Activated naive CD4-positive, alpha-beta T cell treated with anti-CD3 and anti-CD28 coated beads for 36 hours (primary cell): Measurements from ENCODE around the gene ST3GAL4. TPM values are rescaled to one million over a fixed set of nuclear protein-coding genes. Genes with fewer than 3 reads are reported as not detected.

Source experiments
- CTCF ChIA-PET: fragments of 350-600 bp; sonication (Branson Sonifier 250); formaldehyde crosslinking; loops from one replicate; lab custom pipeline; 2021; ENCODE audit warnings: antibody characterized with exemption; lab: Charles Lee
- DNase-seq: peaks from one replicate; pipeline ENCODE4 v3.0.0-alpha.2; 2020
- H3K27ac Mint-ChIP-seq: one replicate; pipeline ENCODE4 v1.8.0; 2021; ENCODE audit warnings: mild to moderate bottlenecking, mixed read lengths
- H3K27me3 Mint-ChIP-seq: one replicate; pipeline ENCODE4 v1.8.0; 2021; ENCODE audit warnings: low read depth, mixed read lengths
- H3K36me3 Mint-ChIP-seq: one replicate; pipeline ENCODE4 v1.8.0; 2021; ENCODE audit warnings: low read depth, mixed read lengths
- H3K4me1 Mint-ChIP-seq: one replicate; pipeline ENCODE4 v1.8.0; 2021; ENCODE audit warnings: low read depth, mixed read lengths
- H3K4me3 Mint-ChIP-seq: one replicate; pipeline ENCODE4 v1.8.0; 2021; ENCODE audit warnings: mild to moderate bottlenecking, moderate library complexity, mixed read lengths
- H3K9me3 Mint-ChIP-seq: one replicate; pipeline ENCODE4 v1.8.0; 2021; ENCODE audit warnings: mixed read lengths
- intact Hi-C: fragments of 100-400 bp; cut with micrococcal nuclease; formaldehyde crosslinking; loops from one replicate; pipeline ENCODE4 v1.15.1; 2023
- total RNA-seq, 2 experiments: library from RNA; stranded (reverse); gene quantifications; one replicate each; pipeline ENCODE4 v1.2.3, GENCODE V29; 2021

Gene ST3GAL4
- total RNA-seq, 2 experiments from 2014 or later = 7.6 to 8.0 TPM

- intact Hi-C loops = no loop called here
- Mint-ChIP-seq H3K27ac (no peak overlapping the region), H3K4me1 (no peaks in the 10 kb centered on the region), H3K4me3 (no peak overlapping the region), H3K9me3 (no peaks in the 10 kb centered on the region), H3K27me3 (no peaks in the 10 kb centered on the region), H3K36me3 (peaks cover 3% of the 10 kb centered on the region)
- CTCF ChIA-PET = no interaction called here
- DNase-seq = no peak
Measured at GRCh38 chr11:126410649-126411048, 55.2 kb downstream of the ST3GAL4 start.

- H3K27me3 Mint-ChIP-seq = no peaks in the 10 kb centered on the region
- no peaks in the 10 kb centered on the region for H3K9me3 Mint-ChIP-seq
- H3K4me3 Mint-ChIP-seq = no peak overlapping the region
- no peak overlapping the region for H3K27ac Mint-ChIP-seq
- CTCF ChIA-PET = no interaction called here
- peaks cover 3% of the 10 kb centered on the region for H3K36me3 Mint-ChIP-seq
- no peak for DNase-seq
- H3K4me1 Mint-ChIP-seq = peaks cover 10% of the 10 kb centered on the region
- intact Hi-C loops = no loop called here
Measured at GRCh38 chr11:126411971-126412381, 56.5 kb downstream of the ST3GAL4 start.

- Mint-ChIP-seq H3K9me3 (no peaks in the 10 kb centered on the region), H3K27ac (no peak overlapping the region), H3K36me3 (peaks cover 3% of the 10 kb centered on the region), H3K4me1 (peaks cover 11% of the 10 kb centered on the region), H3K27me3 (no peaks in the 10 kb centered on the region), H3K4me3 (no peak overlapping the region)
- CTCF ChIA-PET = interaction anchor here (0.6 kb wide), 2 partner anchors 11 to 53 kb away, joined by 3 to 5 read pairs; no protein-coding TSS in a partner anchor
- DNase-seq = no peak
- intact Hi-C loops = no loop called here
Measured at GRCh38 chr11:126413426-126413825, 57.9 kb downstream of the ST3GAL4 start.

GRCh38 chr11:126413843-126414405 lies 58.4 kb downstream of the ST3GAL4 start:
- intact Hi-C loops = no loop called here
- Mint-ChIP-seq H3K4me1 (peaks cover 11% of the 10 kb centered on the region), H3K9me3 (no peaks in the 10 kb centered on the region), H3K36me3 (peaks cover 3% of the 10 kb centered on the region), H3K4me3 (no peak overlapping the region), H3K27ac (no peak overlapping the region), H3K27me3 (no peaks in the 10 kb centered on the region)
- CTCF ChIA-PET = no interaction called here
- DNase-seq = no peak

GRCh38 chr11:126414615-126415014 lies 59.1 kb downstream of the ST3GAL4 start:
- Mint-ChIP-seq H3K4me1 (peaks cover 11% of the 10 kb centered on the region), H3K27me3 (no peaks in the 10 kb centered on the region), H3K27ac (no peak overlapping the region), H3K9me3 (no peaks in the 10 kb centered on the region), H3K36me3 (no peaks in the 10 kb centered on the region), H3K4me3 (no peak overlapping the region)
- CTCF ChIA-PET = no interaction called here
- intact Hi-C loops = loop anchor here (5.0 kb wide), 2 partner anchors 57 to 97 kb away; partner anchors contain the start of gene ST3GAL4
- no peak for DNase-seq

GRCh38 chr11:126415128-126415527 lies 59.6 kb downstream of the ST3GAL4 start:
- no peaks in the 10 kb centered on the region for H3K36me3 Mint-ChIP-seq
- H3K27ac Mint-ChIP-seq = no peak overlapping the region
- no peaks in the 10 kb centered on the region for H3K9me3 Mint-ChIP-seq
- intact Hi-C loops = loop anchor here (5.0 kb wide), 2 partner anchors 58 to 98 kb away; partner anchors contain the start of gene ST3GAL4
- DNase-seq = no peak
- no peak overlapping the region for H3K4me3 Mint-ChIP-seq
- H3K4me1 Mint-ChIP-seq = peaks cover 14% of the 10 kb centered on the region
- H3K27me3 Mint-ChIP-seq = no peaks in the 10 kb centered on the region
- CTCF ChIA-PET = interaction anchor here (1.2 kb wide), 1 partner anchor 104 kb away, joined by 3 read pairs; no protein-coding TSS in a partner anchor

- H3K27ac Mint-ChIP-seq = no peak overlapping the region
Measured at GRCh38 chr11:126415669-126416420, 60.4 kb downstream of the ST3GAL4 start.

GRCh38 chr11:126416542-126417090 lies 61.1 kb downstream of the ST3GAL4 start:
- intact Hi-C loops = loop anchor here (1.0 to 5.0 kb wide), 4 partner anchors 59 to 205 kb away; partner anchors contain the start of genes FAM118B, RPUSD4 and ST3GAL4
- no peak overlapping the region for H3K27ac Mint-ChIP-seq

More at GRCh38 chr11:126415669-126416420, 60.4 kb downstream of the ST3GAL4 start:
- Mint-ChIP-seq H3K27me3 (no peaks in the 10 kb centered on the region), H3K4me1 (peaks cover 14% of the 10 kb centered on the region), H3K4me3 (peak overlapping the region; percentile 56), H3K36me3 (no peaks in the 10 kb centered on the region), H3K9me3 (no peaks in the 10 kb centered on the region)
- intact Hi-C loops = loop anchor here (1.0 to 5.0 kb wide), 4 partner anchors 59 to 205 kb away; partner anchors contain the start of genes FAM118B, RPUSD4 and ST3GAL4
- CTCF ChIA-PET = interaction anchor here (0.5 to 1.2 kb wide), 4 partner anchors 25 to 517 kb away, joined by 3 read pairs; no protein-coding TSS in a partner anchor
- no peak for DNase-seq

GRCh38 chr11:126417091-126417862 lies 61.8 kb downstream of the ST3GAL4 start:
- H3K27me3 Mint-ChIP-seq = peaks cover 4% of the 10 kb centered on the region
- no peaks in the 10 kb centered on the region for H3K36me3 Mint-ChIP-seq
- intact Hi-C loops = loop anchor here (5.0 kb wide), 2 partner anchors 60 to 100 kb away; partner anchors contain the start of gene ST3GAL4
- CTCF ChIA-PET = interaction anchor here (0.5 to 1.2 kb wide), 3 partner anchors 24 to 573 kb away, joined by 3 read pairs; no protein-coding TSS in a partner anchor
- H3K9me3 Mint-ChIP-seq = no peaks in the 10 kb centered on the region
- peaks cover 14% of the 10 kb centered on the region for H3K4me1 Mint-ChIP-seq
- peak overlapping the region; percentile 56 for H3K4me3 Mint-ChIP-seq
- no peak for DNase-seq
- H3K27ac Mint-ChIP-seq = no peak overlapping the region

More at GRCh38 chr11:126416542-126417090, 61.1 kb downstream of the ST3GAL4 start:
- DNase-seq = peak; percentile 83
- CTCF ChIA-PET = interaction anchor here (0.5 to 1.2 kb wide), 5 partner anchors 25 to 574 kb away, joined by 3 read pairs; no protein-coding TSS in a partner anchor
- Mint-ChIP-seq H3K36me3 (no peaks in the 10 kb centered on the region), H3K4me3 (peak overlapping the region; percentile 56), H3K27me3 (no peaks in the 10 kb centered on the region), H3K9me3 (no peaks in the 10 kb centered on the region), H3K4me1 (peaks cover 14% of the 10 kb centered on the region)

- CTCF ChIA-PET = no interaction called here
- Mint-ChIP-seq H3K4me1 (peaks cover 14% of the 10 kb centered on the region), H3K36me3 (no peaks in the 10 kb centered on the region), H3K9me3 (no peaks in the 10 kb centered on the region), H3K27me3 (peaks cover 4% of the 10 kb centered on the region), H3K27ac (no peak overlapping the region), H3K4me3 (no peak overlapping the region)
- intact Hi-C loops = loop anchor here (5.0 kb wide), 2 partner anchors 62 to 102 kb away; partner anchors contain the start of gene ST3GAL4
- DNase-seq = no peak
Measured at GRCh38 chr11:126418887-126419286, 63.4 kb downstream of the ST3GAL4 start.

- Mint-ChIP-seq H3K27ac (no peak overlapping the region), H3K4me3 (no peak overlapping the region), H3K27me3 (peaks cover 4% of the 10 kb centered on the region), H3K9me3 (no peaks in the 10 kb centered on the region), H3K36me3 (no peaks in the 10 kb centered on the region), H3K4me1 (peaks cover 14% of the 10 kb centered on the region)
- DNase-seq = no peak
- intact Hi-C loops = loop anchor here (5.0 kb wide), 2 partner anchors 63 to 103 kb away; partner anchors contain the start of gene ST3GAL4
- CTCF ChIA-PET = interaction anchor here (0.6 kb wide), 1 partner anchor 99 kb away, joined by 3 read pairs; no protein-coding TSS in a partner anchor
Measured at GRCh38 chr11:126419801-126420697, 64.6 kb downstream of the ST3GAL4 start.
